ENCODE data around the gene LGMN. TPM values are rescaled to one million over a fixed set of nuclear protein-coding genes. Genes with fewer than 3 reads are reported as not detected.

The LGMN gene
- total RNA-seq, 4 donors from 2014 or later: 64.2 to 110 (median 71.5) TPM

- H3K9me3 ChIP-seq: no peaks in the 10 kb centered on the region
- H3K27me3 ChIP-seq: no peaks in the 10 kb centered on the region
- H3K27ac ChIP-seq (replicated peaks in 1 of 4): no peak overlapping the region
- H3K4me1 ChIP-seq: no peaks in the 10 kb centered on the region
- intact Hi-C loops (cut with DNase I): no loop called here
- 89% methylated on average over 7 of the region's 7 CpGs for WGBS
- H3K4me3 ChIP-seq: no peak overlapping the region
- peaks cover 18 to 83% (median 61%) of the 10 kb centered on the region in 4 donors for H3K36me3 ChIP-seq
- TF ChIP-seq EP300 (IDR thresholded peaks at IDR 0.05): no peak
- no peak for TF ChIP-seq POLR2AphosphoS5 (IDR thresholded peaks at IDR 0.05)
- TF ChIP-seq, protein P1, sequence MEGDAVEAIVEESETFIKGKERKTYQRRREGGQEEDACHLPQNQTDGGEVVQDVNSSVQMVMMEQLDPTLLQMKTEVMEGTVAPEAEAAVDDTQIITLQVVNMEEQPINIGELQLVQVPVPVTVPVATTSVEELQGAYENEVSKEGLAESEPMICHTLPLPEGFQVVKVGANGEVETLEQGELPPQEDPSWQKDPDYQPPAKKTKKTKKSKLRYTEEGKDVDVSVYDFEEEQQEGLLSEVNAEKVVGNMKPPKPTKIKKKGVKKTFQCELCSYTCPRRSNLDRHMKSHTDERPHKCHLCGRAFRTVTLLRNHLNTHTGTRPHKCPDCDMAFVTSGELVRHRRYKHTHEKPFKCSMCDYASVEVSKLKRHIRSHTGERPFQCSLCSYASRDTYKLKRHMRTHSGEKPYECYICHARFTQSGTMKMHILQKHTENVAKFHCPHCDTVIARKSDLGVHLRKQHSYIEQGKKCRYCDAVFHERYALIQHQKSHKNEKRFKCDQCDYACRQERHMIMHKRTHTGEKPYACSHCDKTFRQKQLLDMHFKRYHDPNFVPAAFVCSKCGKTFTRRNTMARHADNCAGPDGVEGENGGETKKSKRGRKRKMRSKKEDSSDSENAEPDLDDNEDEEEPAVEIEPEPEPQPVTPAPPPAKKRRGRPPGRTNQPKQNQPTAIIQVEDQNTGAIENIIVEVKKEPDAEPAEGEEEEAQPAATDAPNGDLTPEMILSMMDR (IDR thresholded peaks at IDR 0.05): no peak
- no peak for TF ChIP-seq POLR2A (IDR thresholded peaks at IDR 0.05; ENCODE audit: low read depth)
- DNase-seq (ENCODE audit: extremely low spot score): no peak
Measured at GRCh38 chr14:92711976-92712653, 36.3 kb downstream of the LGMN start.

GRCh38 chr14:92710001-92710341 is 38.5 kb downstream of the LGMN start:
- Histone ChIP-seq H3K27ac (replicated peaks in 1 of 4) (no peak overlapping the region), H3K4me3 (no peak overlapping the region), H3K4me1 (no peaks in the 10 kb centered on the region), H3K36me3 (peaks cover 27 to 90% (median 75%) of the 10 kb centered on the region in 4 donors), H3K27me3 (no peaks in the 10 kb centered on the region), H3K9me3 (no peaks in the 10 kb centered on the region)
- TF ChIP-seq POLR2A (IDR thresholded peaks at IDR 0.05; ENCODE audit: low read depth) (no peak), EP300 (IDR thresholded peaks at IDR 0.05) (no peak), POLR2AphosphoS5 (IDR thresholded peaks at IDR 0.05) (no peak)
- TF ChIP-seq, protein P1 (IDR thresholded peaks at IDR 0.05): no peak
- DNase-seq (ENCODE audit: extremely low spot score): no peak
- intact Hi-C loops (cut with DNase I): no loop called here
- 95% methylated on average over 5 of the region's 5 CpGs for WGBS

DNA sequence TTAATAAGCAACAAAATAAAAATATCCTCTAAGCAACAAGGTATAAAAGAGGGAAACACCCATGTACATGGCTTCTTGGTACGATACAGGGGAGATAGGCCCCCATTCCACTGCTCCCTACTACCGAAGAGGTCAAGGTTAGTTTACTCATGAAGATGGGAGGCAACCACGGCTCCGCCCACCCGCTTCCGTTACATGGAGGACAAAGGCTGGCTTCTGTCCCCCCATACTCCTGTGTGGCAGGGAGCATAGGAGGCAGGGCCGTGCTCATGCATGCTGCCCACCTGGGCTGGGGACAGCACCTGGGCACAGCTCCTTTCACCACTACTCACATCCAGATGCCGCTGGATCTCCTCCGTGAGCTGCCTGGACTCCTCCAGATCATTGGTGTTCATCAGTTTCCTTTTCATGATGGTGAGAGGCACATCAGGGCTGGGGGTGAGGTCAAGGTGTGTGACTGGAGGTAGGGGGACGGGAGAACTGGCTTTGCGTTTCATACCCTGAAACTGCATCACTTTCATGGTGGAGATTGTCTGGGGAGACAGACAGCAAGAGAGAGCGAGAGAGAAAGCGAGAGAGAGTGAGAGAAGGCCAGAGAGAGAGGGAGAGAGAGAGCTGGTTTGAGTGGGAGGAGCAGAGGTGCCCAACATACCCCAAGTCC is 39.0 kb downstream of the LGMN start:
- WGBS: 92% methylated on average over 13 of the region's 13 CpGs
- Histone ChIP-seq H3K27me3 (no peaks in the 10 kb centered on the region), H3K4me3 (no peak overlapping the region), H3K27ac (replicated peaks in 1 of 4) (no peak overlapping the region), H3K36me3 (peaks cover 27 to 95% (median 80%) of the 10 kb centered on the region in 4 donors), H3K4me1 (no peaks in the 10 kb centered on the region), H3K9me3 (no peaks in the 10 kb centered on the region)
- TF ChIP-seq, protein P1 (IDR thresholded peaks at IDR 0.05): no peak
- TF ChIP-seq POLR2A (IDR thresholded peaks at IDR 0.05; ENCODE audit: low read depth) (no peak), EP300 (IDR thresholded peaks at IDR 0.05) (no peak), POLR2AphosphoS5 (IDR thresholded peaks at IDR 0.05) (no peak)
- DNase-seq (ENCODE audit: extremely low spot score): no peak
- intact Hi-C loops (cut with DNase I): no loop called here

- WGBS: 90% methylated on average over 15 of the region's 15 CpGs
- H3K27me3 ChIP-seq: no peaks in the 10 kb centered on the region
- DNase-seq (ENCODE audit: extremely low spot score): no peak
- no peaks in the 10 kb centered on the region for H3K9me3 ChIP-seq
- no peak overlapping the region for H3K27ac ChIP-seq (replicated peaks in 1 of 4)
- TF ChIP-seq POLR2A (IDR thresholded peaks at IDR 0.05; ENCODE audit: low read depth) (no peak), EP300 (IDR thresholded peaks at IDR 0.05) (no peak), POLR2AphosphoS5 (IDR thresholded peaks at IDR 0.05) (no peak)
- TF ChIP-seq, protein P1 (IDR thresholded peaks at IDR 0.05): no peak
- no peak overlapping the region for H3K4me3 ChIP-seq
- peaks cover 30 to 80% (median 74%) of the 10 kb centered on the region in 4 donors for H3K36me3 ChIP-seq
- H3K4me1 ChIP-seq: peaks cover 0 to 3% (median 0%) of the 10 kb centered on the region in 4 donors
- intact Hi-C loops (cut with DNase I): no loop called here
Measured at GRCh38 chr14:92706386-92706785, 42.0 kb downstream of the LGMN start.

Data from esophagus muscularis mucosa (tissue), 4 donors.